ENCODE measurements around the gene ZRSR2.

The ZRSR2 gene

GRCh38 chrX:15804563-15804962 lies 14.3 kb downstream of the ZRSR2 start:
- no peak overlapping the region for H3K4me3 ChIP-seq (ENCODE audit: low read length)
- no peak for DNase-seq (ENCODE audit: low read depth)
- TF ChIP-seq CTCF (conservative IDR thresholded peaks at IDR 0.05; ENCODE audit: low read depth, low read length) = no peak

DNA sequence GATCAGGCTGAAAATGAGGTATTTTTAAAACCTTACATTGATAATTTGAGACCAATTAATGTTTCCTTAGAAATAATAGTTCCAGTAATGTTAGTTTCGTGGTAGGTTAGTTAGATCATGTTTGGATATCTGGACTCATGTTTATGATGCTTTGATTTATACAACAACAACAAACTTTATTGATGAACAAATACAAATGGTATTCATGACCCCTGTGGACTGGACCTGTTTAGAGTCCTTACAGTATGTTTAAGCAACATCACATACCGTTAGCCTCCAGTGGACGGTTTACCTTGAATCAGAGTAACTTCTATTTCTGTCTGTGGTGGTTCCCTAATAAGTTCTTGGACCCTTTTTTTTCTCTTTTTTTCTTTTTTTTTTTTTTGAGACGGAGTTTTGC lies 18.0 kb downstream of the ZRSR2 start:
- no peak overlapping the region for H3K4me3 ChIP-seq (ENCODE audit: low read length)
- TF ChIP-seq CTCF (conservative IDR thresholded peaks at IDR 0.05; ENCODE audit: low read depth, low read length) = no peak
- DNase-seq (ENCODE audit: low read depth) = no peak

- no peak for TF ChIP-seq CTCF (conservative IDR thresholded peaks at IDR 0.05; ENCODE audit: low read depth, low read length)
- H3K4me3 ChIP-seq (ENCODE audit: low read length) = no peak overlapping the region
- no peak for DNase-seq (ENCODE audit: low read depth)
Observed at GRCh38 chrX:15812192-15812938, 22.1 kb downstream of the ZRSR2 start.

DNA sequence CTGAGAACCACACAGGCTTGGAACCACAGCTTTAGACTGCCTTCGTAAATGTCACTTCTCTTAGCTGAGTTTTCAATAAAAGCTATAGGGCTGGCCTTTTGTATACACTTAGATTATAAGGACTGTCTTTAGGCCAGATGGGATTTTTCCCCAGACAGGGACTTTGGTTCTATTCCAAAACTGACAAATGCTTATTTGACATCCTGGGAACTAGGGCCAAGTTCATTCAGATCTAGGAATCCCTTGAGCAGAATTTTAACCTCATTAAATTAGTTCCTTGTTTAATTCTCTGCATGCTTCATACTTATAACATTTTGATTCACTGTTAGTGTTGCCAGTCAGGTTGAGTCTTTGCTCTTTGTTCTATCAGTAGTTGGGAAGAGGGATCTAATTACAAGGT lies 23.1 kb downstream of the ZRSR2 start:
- no peak for TF ChIP-seq CTCF (conservative IDR thresholded peaks at IDR 0.05; ENCODE audit: low read depth, low read length)
- DNase-seq (ENCODE audit: low read depth) = no peak
- H3K4me3 ChIP-seq (ENCODE audit: low read length) = no peak overlapping the region

GRCh38 chrX:15814771-15815365 lies 24.6 kb downstream of the ZRSR2 start:
- TF ChIP-seq CTCF (conservative IDR thresholded peaks at IDR 0.05; ENCODE audit: low read depth, low read length) = no peak
- H3K4me3 ChIP-seq (ENCODE audit: low read length) = no peak overlapping the region
- no peak for DNase-seq (ENCODE audit: low read depth)

DNA sequence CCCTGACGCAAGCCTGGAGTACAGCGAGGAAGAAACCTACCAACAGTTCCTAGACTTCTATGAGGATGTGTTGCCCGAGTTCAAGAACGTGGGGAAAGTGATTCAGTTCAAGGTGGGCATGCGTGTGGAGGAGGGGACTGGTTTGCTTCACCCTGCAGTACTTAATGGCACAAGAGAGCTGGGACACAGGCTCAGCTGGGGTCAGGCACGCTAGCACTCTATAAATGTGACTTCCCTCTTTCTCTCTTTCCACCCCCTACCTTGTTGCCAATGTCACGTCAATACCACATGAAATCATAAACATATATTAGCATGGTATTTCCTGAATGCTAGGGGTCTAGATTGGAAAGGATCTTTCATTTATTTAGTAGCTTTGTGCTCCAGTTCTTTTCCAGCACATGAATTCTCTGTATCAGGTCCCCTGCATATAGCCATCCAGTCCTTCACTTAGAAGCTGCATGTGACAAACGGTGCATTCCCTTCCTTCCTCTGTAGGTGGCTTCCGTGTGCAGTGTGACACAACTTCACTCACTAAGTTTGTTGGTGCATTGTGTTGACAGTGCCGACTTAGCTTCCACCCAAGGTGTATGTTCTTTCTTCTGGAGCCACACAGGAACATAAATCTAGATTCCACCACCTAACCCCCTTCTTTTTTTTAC lies 25.6 kb downstream of the ZRSR2 start:
- DNase-seq (ENCODE audit: low read depth) = no peak
- H3K4me3 ChIP-seq (ENCODE audit: low read length) = no peak overlapping the region
- peak; percentile 64 for TF ChIP-seq CTCF (conservative IDR thresholded peaks at IDR 0.05; ENCODE audit: low read depth, low read length)

DNA sequence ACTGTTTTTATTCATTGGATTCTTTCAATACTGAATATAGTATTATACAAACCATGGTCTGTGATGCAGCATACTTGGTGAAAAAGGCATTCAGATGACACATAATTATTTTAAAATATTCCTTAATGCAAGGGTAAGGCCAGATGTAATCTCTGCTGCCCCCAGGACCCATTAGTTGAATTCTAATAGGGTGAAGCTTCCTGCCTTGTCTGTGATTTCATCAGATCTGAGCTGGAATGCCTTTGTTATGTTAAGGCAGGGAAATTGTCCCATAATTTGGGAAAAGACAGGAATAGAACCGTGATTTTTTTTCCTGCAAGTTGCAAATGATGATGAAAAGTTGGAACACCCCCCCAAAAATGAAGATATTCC lies 26.1 kb downstream of the ZRSR2 start:
- TF ChIP-seq CTCF (conservative IDR thresholded peaks at IDR 0.05; ENCODE audit: low read depth, low read length) = no peak
- no peak overlapping the region for H3K4me3 ChIP-seq (ENCODE audit: low read length)
- no peak for DNase-seq (ENCODE audit: low read depth)

Measured in retinal pigment epithelial cell (primary cell).